PC-9 (cell line): ENCODE results near the gene USP50.

Source experiments
- EZH2 ChIP-seq: fragments of 200-600 bp; sonication (generic); IDR thresholded peaks from 2 replicates; pipeline ENCODE4 v1.8.0; 2017; ENCODE audit warnings: antibody characterized with exemption, low read depth
- TF ChIP-seq, protein P1 (sequence below): fragments of 200-600 bp; sonication (generic); conservative IDR thresholded peaks from 2 replicates; pipeline ENCODE4 v1.6.1; 2017; ENCODE audit warnings: mixed run types, antibody characterized with exemption, mild to moderate bottlenecking, moderate library complexity

DNA sequence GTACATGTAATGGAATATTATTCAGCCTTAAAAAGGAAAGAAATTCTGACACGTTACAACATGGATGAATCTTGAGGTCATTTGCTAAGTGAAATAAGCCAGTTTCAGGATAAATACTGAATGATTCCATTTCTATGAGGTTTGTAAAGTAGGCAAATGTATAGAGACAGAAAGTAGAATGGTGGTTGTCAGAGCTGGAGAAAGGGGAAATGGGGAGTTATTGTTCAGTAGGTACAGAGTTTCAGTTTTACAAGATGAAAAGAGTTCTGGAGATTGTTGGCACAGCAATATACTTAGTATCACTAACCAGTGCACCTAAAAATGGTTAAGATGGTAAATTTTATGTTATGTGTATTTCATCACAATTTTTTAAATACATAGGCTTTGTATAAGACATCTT, 61.7 kb downstream of the USP50 start:
- TF ChIP-seq, protein P1, sequence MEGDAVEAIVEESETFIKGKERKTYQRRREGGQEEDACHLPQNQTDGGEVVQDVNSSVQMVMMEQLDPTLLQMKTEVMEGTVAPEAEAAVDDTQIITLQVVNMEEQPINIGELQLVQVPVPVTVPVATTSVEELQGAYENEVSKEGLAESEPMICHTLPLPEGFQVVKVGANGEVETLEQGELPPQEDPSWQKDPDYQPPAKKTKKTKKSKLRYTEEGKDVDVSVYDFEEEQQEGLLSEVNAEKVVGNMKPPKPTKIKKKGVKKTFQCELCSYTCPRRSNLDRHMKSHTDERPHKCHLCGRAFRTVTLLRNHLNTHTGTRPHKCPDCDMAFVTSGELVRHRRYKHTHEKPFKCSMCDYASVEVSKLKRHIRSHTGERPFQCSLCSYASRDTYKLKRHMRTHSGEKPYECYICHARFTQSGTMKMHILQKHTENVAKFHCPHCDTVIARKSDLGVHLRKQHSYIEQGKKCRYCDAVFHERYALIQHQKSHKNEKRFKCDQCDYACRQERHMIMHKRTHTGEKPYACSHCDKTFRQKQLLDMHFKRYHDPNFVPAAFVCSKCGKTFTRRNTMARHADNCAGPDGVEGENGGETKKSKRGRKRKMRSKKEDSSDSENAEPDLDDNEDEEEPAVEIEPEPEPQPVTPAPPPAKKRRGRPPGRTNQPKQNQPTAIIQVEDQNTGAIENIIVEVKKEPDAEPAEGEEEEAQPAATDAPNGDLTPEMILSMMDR = no peak
- no peak for TF ChIP-seq EZH2
